Forelimb muscle (tissue), 1 donor: ENCODE data around the gene MIB2. TPM values are rescaled to one million over a fixed set of nuclear protein-coding genes. Genes with fewer than 3 reads are reported as not detected.

Experiments used
- DNase-seq: peaks from one replicate; pipeline ENCODE4 v3.0.0-alpha.2; 2013; ENCODE audit warnings: low read depth
- polyA plus RNA-seq: library from polyadenylated mRNA; unstranded; fragments of 120-200 nt; gene quantifications from one replicate; pipeline ENCODE4 v1.2.1, GENCODE V29; 2013; ENCODE audit not compliant: insufficient read length

The MIB2 gene
- polyA plus RNA-seq, 1 donor: 78.7 TPM

GRCh38 chr1:1598051-1598719, 17.1 kb upstream of the MIB2 start:
- no peak for DNase-seq

GRCh38 chr1:1598720-1599029, 16.6 kb upstream of the MIB2 start:
- no peak for DNase-seq

- no peak for DNase-seq
These were observed 16.0 kb upstream of the MIB2 start for GRCh38 chr1:1599030-1599934.

- DNase-seq: no peak
These were observed 15.1 kb upstream of the MIB2 start, which contains the start of gene FNDC10 for GRCh38 chr1:1599935-1600860. TSS of gene FNDC10 (minus strand) at chr1:1600135. CDS start at chr1:1600015, 120 bp downstream.

- no peak for DNase-seq
These were observed 14.3 kb upstream of the MIB2 start for GRCh38 chr1:1600861-1601563.

GRCh38 chr1:1601564-1602303, 13.6 kb upstream of the MIB2 start:
- DNase-seq: no peak

GRCh38 chr1:1602304-1602967, 12.9 kb upstream of the MIB2 start:
- DNase-seq: no peak

GRCh38 chr1:1602968-1603506, 12.3 kb upstream of the MIB2 start:
- DNase-seq: no peak

- no peak for DNase-seq
These were observed 11.5 kb upstream of the MIB2 start for GRCh38 chr1:1603671-1604373.

- DNase-seq: no peak
These were observed 10.8 kb upstream of the MIB2 start for GRCh38 chr1:1604374-1605033.

- DNase-seq: no peak
These were observed 10.2 kb upstream of the MIB2 start for GRCh38 chr1:1605034-1605591.

GRCh38 chr1:1605724-1606123, 9.6 kb upstream of the MIB2 start:
- no peak for DNase-seq

GRCh38 chr1:1606232-1606631, 9.1 kb upstream of the MIB2 start:
- no peak for DNase-seq

- DNase-seq: no peak
These were observed 5.3 kb upstream of the MIB2 start for GRCh38 chr1:1609822-1610485.

GRCh38 chr1:1610796-1611195, 4.5 kb upstream of the MIB2 start:
- no peak for DNase-seq

- no peak for DNase-seq
These were observed 3.2 kb upstream of the MIB2 start for GRCh38 chr1:1612104-1612400.

GRCh38 chr1:1613509-1614082, 1.7 kb upstream of the MIB2 start:
- no peak for DNase-seq
